ENCODE data around the gene PCMTD2. TPM values are rescaled to one million over a fixed set of nuclear protein-coding genes. Genes with fewer than 3 reads are reported as not detected.
"Not testable (repeated sequence)": the region's sequence is repeated elsewhere in the genome, so short reads cannot be mapped to it uniquely, and the experiment has no call there.

Gene PCMTD2
- total and polyA plus RNA-seq, 2 of the 13 experiments (the other 11 are each of a cell fraction or from before 2014, with no cell fraction given) = 47.0 to 76.9 TPM

DNA sequence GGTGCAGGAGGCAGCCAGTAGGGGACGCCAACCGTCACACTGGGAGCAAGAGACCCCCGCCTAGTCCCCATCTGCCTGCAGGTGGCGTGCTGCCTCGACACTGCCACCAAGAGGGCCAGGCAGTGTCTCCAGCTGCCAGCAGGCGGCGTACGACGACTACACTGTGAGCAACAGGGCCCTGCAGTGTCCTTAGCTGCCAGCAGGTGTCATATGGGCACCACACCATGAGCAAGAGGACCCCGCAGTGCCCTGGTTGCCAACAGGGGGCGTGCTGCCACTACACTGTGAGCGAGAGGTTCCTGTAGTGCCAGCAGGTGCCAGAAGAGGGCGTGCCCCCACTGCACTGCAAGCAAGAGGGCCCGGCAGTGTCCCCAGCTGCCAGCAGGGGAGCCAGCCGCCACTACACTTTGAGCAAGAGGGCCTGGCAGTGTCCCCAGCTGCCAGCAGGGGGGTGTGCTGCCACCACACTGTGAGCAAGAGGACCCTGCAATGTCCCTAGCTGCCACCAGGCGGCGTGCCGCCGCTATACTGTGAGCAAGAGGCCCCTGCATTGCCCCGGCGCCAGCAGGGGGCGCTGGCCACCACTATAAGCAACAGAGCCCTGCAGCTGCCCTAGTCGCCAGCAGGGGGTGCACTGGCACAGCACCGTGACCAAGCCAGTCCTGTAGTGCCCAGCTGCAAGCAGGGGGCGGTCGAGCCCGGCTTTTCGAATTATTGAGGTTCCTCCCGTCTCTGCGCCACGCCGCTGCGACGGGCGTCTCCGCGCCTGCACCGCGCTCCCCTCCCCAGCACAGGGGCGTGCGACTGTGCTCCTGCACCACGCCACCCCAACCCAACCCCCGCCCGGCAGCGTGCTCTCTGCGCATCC, 30.3 kb downstream of the PCMTD2 start (continued):
- TF ChIP-seq SOX13 (IDR thresholded peaks at IDR 0.05) = peak; percentile 22; the same call in 1 of the 2 replicates
- TF ChIP-seq SOX13 (CRISPR knock-in tag; conservative IDR thresholded peaks at IDR 0.05 in 1 of 2, IDR thresholded peaks at IDR 0.05 in 1 of 2) = 0 out of 4 replicates have a peak, but pooled peaks of 1 of the 2 experiments have one; percentile 5
- peak; percentile 64; the same call in 1 of the 2 replicates for TF ChIP-seq ZNF768 (CRISPR knock-in tag; IDR thresholded peaks at IDR 0.05)
- TF ChIP-seq, protein P1, sequence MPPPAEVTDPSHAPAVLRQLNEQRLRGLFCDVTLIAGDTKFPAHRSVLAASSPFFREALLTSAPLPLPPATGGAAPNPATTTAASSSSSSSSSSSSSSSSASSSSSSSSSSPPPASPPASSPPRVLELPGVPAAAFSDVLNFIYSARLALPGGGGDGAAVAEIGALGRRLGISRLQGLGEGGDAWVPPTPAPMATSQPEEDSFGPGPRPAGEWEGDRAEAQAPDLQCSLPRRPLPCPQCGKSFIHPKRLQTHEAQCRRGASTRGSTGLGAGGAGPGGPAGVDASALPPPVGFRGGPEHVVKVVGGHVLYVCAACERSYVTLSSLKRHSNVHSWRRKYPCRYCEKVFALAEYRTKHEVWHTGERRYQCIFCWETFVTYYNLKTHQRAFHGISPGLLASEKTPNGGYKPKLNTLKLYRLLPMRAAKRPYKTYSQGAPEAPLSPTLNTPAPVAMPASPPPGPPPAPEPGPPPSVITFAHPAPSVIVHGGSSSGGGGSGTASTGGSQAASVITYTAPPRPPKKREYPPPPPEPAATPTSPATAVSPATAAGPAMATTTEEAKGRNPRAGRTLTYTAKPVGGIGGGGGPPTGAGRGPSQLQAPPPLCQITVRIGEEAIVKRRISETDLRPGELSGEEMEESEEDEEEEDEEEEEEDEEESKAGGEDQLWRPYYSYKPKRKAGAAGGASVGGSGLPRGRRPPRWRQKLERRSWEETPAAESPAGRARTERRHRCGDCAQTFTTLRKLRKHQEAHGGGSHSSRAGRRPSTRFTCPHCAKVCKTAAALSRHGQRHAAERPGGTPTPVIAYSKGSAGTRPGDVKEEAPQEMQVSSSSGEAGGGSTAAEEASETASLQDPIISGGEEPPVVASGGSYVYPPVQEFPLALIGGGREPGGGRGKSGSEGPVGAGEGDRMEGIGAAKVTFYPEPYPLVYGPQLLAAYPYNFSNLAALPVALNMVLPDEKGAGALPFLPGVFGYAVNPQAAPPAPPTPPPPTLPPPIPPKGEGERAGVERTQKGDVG (CRISPR knock-in tag; IDR thresholded peaks at IDR 0.05; ENCODE audit: borderline replicate concordance) = peak; percentile 46; the same call in 1 of the 2 replicates
- TF ChIP-seq ZFP90 (CRISPR knock-in tag; IDR thresholded peaks at IDR 0.05; ENCODE audit: borderline replicate concordance) = 0 out of 2 replicates have a peak, but pooled peaks have one; percentile 23
- TF ChIP-seq, protein P2, sequence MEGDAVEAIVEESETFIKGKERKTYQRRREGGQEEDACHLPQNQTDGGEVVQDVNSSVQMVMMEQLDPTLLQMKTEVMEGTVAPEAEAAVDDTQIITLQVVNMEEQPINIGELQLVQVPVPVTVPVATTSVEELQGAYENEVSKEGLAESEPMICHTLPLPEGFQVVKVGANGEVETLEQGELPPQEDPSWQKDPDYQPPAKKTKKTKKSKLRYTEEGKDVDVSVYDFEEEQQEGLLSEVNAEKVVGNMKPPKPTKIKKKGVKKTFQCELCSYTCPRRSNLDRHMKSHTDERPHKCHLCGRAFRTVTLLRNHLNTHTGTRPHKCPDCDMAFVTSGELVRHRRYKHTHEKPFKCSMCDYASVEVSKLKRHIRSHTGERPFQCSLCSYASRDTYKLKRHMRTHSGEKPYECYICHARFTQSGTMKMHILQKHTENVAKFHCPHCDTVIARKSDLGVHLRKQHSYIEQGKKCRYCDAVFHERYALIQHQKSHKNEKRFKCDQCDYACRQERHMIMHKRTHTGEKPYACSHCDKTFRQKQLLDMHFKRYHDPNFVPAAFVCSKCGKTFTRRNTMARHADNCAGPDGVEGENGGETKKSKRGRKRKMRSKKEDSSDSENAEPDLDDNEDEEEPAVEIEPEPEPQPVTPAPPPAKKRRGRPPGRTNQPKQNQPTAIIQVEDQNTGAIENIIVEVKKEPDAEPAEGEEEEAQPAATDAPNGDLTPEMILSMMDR (CRISPR knock-in tag; IDR thresholded peaks at IDR 0.05) = peak; percentile 83
- 0 out of 2 replicates have a peak, but pooled peaks have one; percentile 26 for TF ChIP-seq FOXA3 (CRISPR knock-in tag; IDR thresholded peaks at IDR 0.05)
- TF ChIP-seq TAF15 (IDR thresholded peaks at IDR 0.05; ENCODE audit: low read depth, low read length, poor library complexity, severe bottlenecking) = peak; percentile 27
- TF ChIP-seq KMT2B (CRISPR knock-in tag; IDR thresholded peaks at IDR 0.05) = peak; percentile 27; the same call in 1 of the 2 replicates
- peak; percentile 16 for TF ChIP-seq YY1 (IDR thresholded peaks at IDR 0.05; ENCODE audit: insufficient read depth, insufficient replicate concordance, low read depth, low read length)
- peak; percentile 87; the same call in 1 of the 2 replicates for TF ChIP-seq ZNF788 (CRISPR knock-in tag; IDR thresholded peaks at IDR 0.05; ENCODE audit: borderline replicate concordance)
- 0 out of 2 replicates have a peak, but pooled peaks have one; percentile 32 for TF ChIP-seq IRX3 (CRISPR knock-in tag; IDR thresholded peaks at IDR 0.05; ENCODE audit: borderline replicate concordance, low read depth)
- TF ChIP-seq ZNF777 (CRISPR knock-in tag; IDR thresholded peaks at IDR 0.05) = peak; percentile 32; the same call in 1 of the 2 replicates
- TF ChIP-seq TAF1 (CRISPR knock-in tag; IDR thresholded peaks at IDR 0.05) = peak; percentile 27; the same call in 1 of the 2 replicates
- TF ChIP-seq, protein P3, sequence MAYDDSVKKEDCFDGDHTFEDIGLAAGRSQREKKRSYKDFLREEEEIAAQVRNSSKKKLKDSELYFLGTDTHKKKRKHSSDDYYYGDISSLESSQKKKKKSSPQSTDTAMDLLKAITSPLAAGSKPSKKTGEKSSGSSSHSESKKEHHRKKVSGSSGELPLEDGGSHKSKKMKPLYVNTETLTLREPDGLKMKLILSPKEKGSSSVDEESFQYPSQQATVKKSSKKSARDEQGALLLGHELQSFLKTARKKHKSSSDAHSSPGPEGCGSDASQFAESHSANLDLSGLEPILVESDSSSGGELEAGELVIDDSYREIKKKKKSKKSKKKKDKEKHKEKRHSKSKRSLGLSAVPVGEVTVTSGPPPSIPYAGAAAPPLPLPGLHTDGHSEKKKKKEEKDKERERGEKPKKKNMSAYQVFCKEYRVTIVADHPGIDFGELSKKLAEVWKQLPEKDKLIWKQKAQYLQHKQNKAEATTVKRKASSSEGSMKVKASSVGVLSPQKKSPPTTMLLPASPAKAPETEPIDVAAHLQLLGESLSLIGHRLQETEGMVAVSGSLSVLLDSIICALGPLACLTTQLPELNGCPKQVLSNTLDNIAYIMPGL (CRISPR knock-in tag; IDR thresholded peaks at IDR 0.05; ENCODE audit: borderline replicate concordance in 1 of 2, low read depth in 1 of 2) = peak; percentile 92 to 97
- peak; percentile 33; the same call in 1 of the 2 replicates for TF ChIP-seq FOXK1 (CRISPR knock-in tag; IDR thresholded peaks at IDR 0.05; ENCODE audit: borderline replicate concordance, low read depth)
- TF ChIP-seq MIER2 (CRISPR knock-in tag; IDR thresholded peaks at IDR 0.05) = peak; percentile 82
- TF ChIP-seq LCORL (IDR thresholded peaks at IDR 0.05) = not testable (repeated sequence)
- TF ChIP-seq LCORL (CRISPR knock-in tag; IDR thresholded peaks at IDR 0.05) = 0 out of 2 replicates have a peak, but pooled peaks have one; percentile 26
